Upper lobe of right lung (tissue), 1 donor: ENCODE measurements around the gene CTNND1. TPM values are rescaled to one million over a fixed set of nuclear protein-coding genes. Genes with fewer than 3 reads are reported as not detected.

Source experiments
- ATAC-seq: fragments of 200-7000 bp; cut with Tn5 transposase; one replicate; pipeline ENCODE4 v1.9.1; 2020; ENCODE audit warnings: mild to moderate bottlenecking, moderate library complexity
- DNase-seq: peaks from one replicate; pipeline ENCODE4 v3.0.0-alpha.2; 2020
- H3K27ac ChIP-seq: fragments of 200-600 bp; one replicate; pipeline ENCODE4 v1.8.0; 2022
- H3K27me3 ChIP-seq: fragments of 200-600 bp; one replicate; pipeline ENCODE4 v1.8.0; 2022; ENCODE audit warnings: mild to moderate bottlenecking
- H3K36me3 ChIP-seq: fragments of 200-600 bp; one replicate; pipeline ENCODE4 v1.8.0; 2022
- H3K4me1 ChIP-seq: fragments of 200-600 bp; one replicate; pipeline ENCODE4 v1.8.0; 2022
- H3K4me3 ChIP-seq: fragments of 200-600 bp; one replicate; pipeline ENCODE4 v1.8.0; 2022; ENCODE audit warnings: mild to moderate bottlenecking
- H3K9me3 ChIP-seq: fragments of 200-600 bp; one replicate; pipeline ENCODE4 v1.8.0; 2022
- intact Hi-C: fragments of 100-400 bp; cut with DNase I; formaldehyde crosslinking; loops from one replicate; pipeline ENCODE4 v1.11.0; 2022
- total RNA-seq: library from RNA; stranded (reverse); fragmentation: NEBNext Ultra II Directional; extraction: Animal tissue kit (Norgen Biotek cat#: 25700); gene quantifications from one replicate; pipeline ENCODE4 v1.2.1, GENCODE V29; 2021
- TF ChIP-seq, protein P1 (sequence below): fragments of 200-600 bp; IDR thresholded peaks from one replicate; pipeline ENCODE4 v1.8.0; 2022; ENCODE audit warnings: antibody characterized with exemption
- donor health status: DM: no; HTN: yes; CAD: no; lungs with severe emphysema.

The CTNND1 gene
- total RNA-seq, 1 donor from 2014 or later: 245 TPM

DNA sequence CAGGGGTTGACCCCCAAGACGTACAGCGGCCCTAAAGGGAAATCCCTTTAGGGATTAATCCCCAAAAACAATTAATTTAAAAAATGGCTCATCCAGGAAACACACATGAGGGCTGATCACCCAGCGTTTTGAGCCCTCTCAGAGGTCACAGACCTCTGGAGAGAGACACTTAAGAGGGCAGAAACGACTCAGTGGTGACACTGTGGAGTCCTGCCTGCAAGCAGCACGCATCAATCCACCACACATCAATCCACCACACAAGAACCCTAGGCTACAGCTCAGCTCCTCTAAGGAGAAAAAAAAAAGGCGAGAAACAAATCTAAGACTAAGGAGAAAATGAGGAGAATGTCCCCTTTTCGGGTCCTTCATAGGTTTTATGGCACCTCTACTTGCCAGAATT lies 32.8 kb upstream of the CTNND1 start:
- DNase-seq (no peak), ATAC-seq (no peak)
- Histone ChIP-seq H3K27ac (no peak overlapping the region), H3K36me3 (no peaks in the 10 kb centered on the region), H3K4me3 (no peak overlapping the region), H3K27me3 (no peaks in the 10 kb centered on the region), H3K9me3 (no peaks in the 10 kb centered on the region), H3K4me1 (no peaks in the 10 kb centered on the region)
- intact Hi-C loops: no loop called here
- TF ChIP-seq, protein P1, sequence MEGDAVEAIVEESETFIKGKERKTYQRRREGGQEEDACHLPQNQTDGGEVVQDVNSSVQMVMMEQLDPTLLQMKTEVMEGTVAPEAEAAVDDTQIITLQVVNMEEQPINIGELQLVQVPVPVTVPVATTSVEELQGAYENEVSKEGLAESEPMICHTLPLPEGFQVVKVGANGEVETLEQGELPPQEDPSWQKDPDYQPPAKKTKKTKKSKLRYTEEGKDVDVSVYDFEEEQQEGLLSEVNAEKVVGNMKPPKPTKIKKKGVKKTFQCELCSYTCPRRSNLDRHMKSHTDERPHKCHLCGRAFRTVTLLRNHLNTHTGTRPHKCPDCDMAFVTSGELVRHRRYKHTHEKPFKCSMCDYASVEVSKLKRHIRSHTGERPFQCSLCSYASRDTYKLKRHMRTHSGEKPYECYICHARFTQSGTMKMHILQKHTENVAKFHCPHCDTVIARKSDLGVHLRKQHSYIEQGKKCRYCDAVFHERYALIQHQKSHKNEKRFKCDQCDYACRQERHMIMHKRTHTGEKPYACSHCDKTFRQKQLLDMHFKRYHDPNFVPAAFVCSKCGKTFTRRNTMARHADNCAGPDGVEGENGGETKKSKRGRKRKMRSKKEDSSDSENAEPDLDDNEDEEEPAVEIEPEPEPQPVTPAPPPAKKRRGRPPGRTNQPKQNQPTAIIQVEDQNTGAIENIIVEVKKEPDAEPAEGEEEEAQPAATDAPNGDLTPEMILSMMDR: no peak

DNA sequence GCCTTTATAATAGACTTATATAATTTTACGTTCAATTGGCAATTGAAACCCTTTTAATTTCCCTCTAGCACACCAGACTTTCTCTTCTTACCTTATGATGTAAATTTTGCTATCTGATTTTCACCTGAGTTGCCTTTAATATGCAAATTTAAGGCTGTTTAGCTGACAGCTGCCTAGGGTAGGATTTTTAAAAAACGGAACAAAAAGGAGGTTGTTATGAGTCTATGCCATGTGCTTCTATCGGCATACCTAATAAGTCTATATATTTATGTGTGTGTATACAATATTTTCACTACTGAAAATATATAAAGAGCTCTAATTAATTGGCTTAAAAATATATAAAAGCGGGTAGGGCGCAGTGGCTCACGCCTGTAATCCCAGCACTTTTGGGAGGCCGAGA lies 32.1 kb upstream of the CTNND1 start:
- Histone ChIP-seq H3K4me3 (no peak overlapping the region), H3K27me3 (no peaks in the 10 kb centered on the region), H3K9me3 (no peaks in the 10 kb centered on the region), H3K36me3 (no peaks in the 10 kb centered on the region), H3K4me1 (no peaks in the 10 kb centered on the region), H3K27ac (no peak overlapping the region)
- intact Hi-C loops: no loop called here
- TF ChIP-seq, protein P1: no peak
- no peak for DNase-seq
- no peak for ATAC-seq

DNA sequence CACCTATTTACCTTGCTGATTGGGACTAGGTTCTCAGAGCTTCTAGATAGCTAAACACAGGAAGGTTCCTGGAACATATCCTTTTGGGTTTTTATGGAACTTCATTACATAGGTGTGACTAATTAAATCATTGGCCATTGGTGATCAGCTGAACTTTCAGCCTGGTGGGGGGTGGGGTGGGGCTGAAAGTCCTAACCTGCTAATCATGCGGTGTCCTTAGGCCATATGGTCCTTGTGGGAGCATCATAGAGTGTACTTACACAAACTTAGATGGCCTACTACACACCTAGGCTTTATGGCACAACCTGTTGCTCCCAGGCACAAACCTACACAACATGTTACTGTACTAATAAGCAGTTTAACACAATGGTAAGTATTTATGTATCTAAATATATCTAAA lies 28.9 kb upstream of the CTNND1 start:
- intact Hi-C loops: no loop called here
- Histone ChIP-seq H3K4me3 (no peak overlapping the region), H3K27me3 (no peaks in the 10 kb centered on the region), H3K27ac (no peak overlapping the region), H3K9me3 (no peaks in the 10 kb centered on the region), H3K36me3 (peaks cover 6% of the 10 kb centered on the region), H3K4me1 (no peaks in the 10 kb centered on the region)
- ATAC-seq (no peak), DNase-seq (no peak)
- TF ChIP-seq, protein P1: no peak

DNA sequence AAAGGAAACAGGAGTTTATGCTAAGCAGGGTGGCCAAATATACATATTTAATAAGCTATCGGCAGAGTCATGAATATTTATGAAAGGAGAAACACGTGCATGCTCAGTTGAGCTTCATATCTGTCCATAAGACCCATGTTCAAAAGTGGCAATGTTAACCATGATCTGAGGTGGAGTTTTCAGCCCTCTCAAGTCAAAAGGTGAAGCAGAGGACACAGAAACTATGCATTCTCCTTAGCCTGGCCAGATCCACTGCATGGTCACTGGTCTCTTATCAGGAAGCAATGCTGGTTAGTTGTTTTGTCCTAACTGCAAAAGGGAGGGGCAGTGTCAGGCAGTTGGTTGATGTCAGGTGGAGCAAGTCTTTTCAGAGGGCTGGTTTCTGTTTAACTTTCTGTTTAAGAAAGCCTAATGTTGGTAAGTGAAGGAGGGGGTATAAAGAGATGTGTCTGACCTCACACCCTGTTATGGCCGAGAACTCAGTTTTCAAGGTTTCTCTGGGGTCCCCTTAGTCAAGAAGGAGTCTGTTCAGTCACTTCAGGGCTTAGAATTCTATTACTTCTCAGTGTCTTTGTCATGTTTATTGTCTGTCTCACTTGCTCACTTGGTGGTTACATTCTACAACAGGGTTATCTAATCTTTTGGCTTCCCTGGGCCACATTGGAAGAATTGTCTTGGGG lies 25.8 kb upstream of the CTNND1 start:
- no peak overlapping the region for H3K27ac ChIP-seq
- H3K36me3 ChIP-seq: peaks cover 23% of the 10 kb centered on the region
- no peaks in the 10 kb centered on the region for H3K9me3 ChIP-seq
- no peaks in the 10 kb centered on the region for H3K4me1 ChIP-seq
- DNase-seq (no peak), ATAC-seq (no peak)
- intact Hi-C loops: no loop called here
- TF ChIP-seq, protein P1: no peak
- no peaks in the 10 kb centered on the region for H3K27me3 ChIP-seq
- no peak overlapping the region for H3K4me3 ChIP-seq

- DNase-seq (peak; percentile 98), ATAC-seq (peak; percentile 99)
- intact Hi-C loops: no loop called here
- Histone ChIP-seq H3K9me3 (no peaks in the 10 kb centered on the region), H3K27me3 (no peaks in the 10 kb centered on the region), H3K4me3 (peak within 1 kb of the TSS; percentile 92), H3K36me3 (peaks cover 60% of the 10 kb centered on the region), H3K27ac (peak within 1 kb of the TSS; percentile 96), H3K4me1 (peaks cover 7% of the 10 kb centered on the region)
- TF ChIP-seq, protein P1: no peak
Measured at GRCh38 chr11:57741132-57742086, 20.2 kb upstream of the CTNND1 start, which contains the start of gene SELENOH. Gene SELENOH, plus strand, starts transcription at chr11:57741491. Its CDS starts 105 bp downstream, at chr11:57741596.
